Measurements from ENCODE around the gene SPIRE1. TPM values are rescaled to one million over a fixed set of nuclear protein-coding genes. Genes with fewer than 3 reads are reported as not detected.

SPIRE1 gene
- total RNA-seq, 1 donor from 2014 or later = 42.4 TPM

DNA sequence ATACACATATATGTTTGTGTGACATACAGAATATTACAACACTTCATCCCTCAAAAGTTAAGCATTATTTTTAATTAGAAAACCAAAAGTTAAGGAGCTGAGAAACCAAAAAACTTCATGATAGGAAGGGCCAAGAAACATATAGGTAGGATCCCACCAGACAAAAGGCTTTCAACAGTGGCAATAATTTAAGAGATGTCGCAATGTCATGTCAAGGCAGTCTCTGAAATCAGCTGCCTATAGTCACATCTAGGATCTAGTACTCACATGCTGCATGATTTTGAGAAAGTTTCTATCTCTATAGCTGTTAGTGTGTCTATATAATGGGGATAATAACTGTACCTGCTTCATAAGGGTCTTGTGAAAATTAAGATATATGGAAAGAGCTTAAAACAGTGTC is 72.7 kb downstream of the SPIRE1 start:
- H3K4me1 ChIP-seq = peaks cover 33% of the 10 kb centered on the region
- DNase-seq = no peak

DNA sequence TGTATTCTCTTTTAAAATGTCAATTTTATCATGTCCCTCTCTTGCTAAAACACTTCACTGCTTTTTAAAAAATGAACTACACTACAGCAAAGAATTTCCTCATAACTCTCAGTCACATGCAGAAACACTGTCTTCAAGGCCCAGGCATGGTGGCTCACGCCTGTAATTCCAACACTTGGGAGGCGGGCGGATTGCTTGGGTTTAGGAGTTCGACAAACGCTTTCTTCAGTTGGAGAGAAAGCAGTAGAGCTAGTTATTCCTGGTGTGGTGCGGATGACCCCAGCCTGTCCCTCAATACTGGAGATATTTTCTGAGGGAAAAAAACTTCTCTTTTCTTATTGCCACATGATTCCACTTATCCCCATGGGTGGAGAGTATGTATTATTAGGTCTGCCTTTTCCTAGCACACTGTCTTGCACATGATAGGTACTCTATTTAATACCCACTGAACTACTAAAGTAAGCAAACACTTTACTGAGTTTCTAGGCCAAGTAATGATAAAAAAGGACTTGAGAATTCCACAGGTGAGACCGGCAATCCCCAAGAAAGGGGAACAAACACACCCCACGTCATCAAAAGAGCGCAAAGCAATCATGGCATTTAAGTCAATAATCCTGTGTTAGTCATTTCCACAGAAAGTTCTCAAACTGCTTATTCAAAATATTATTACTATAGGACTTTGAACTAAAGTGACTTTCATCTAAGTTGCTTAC is 77.1 kb downstream of the SPIRE1 start:
- H3K27ac ChIP-seq (replicated peaks) = no peak overlapping the region
- no peaks in the 10 kb centered on the region for H3K4me1 ChIP-seq
- peaks cover 15% of the 10 kb centered on the region for H3K9me3 ChIP-seq (replicated peaks)
- H3K27me3 ChIP-seq (ENCODE audit: low read depth) = no peaks in the 10 kb centered on the region
- H3K4me3 ChIP-seq = no peak overlapping the region
- no peak for DNase-seq
- intact Hi-C loops (cut with micrococcal nuclease) = loop anchor here (10.0 kb wide), 1 partner anchor 56 kb away; no protein-coding TSS in a partner anchor
- H3K36me3 ChIP-seq = no peaks in the 10 kb centered on the region
- TF ChIP-seq, protein P1, sequence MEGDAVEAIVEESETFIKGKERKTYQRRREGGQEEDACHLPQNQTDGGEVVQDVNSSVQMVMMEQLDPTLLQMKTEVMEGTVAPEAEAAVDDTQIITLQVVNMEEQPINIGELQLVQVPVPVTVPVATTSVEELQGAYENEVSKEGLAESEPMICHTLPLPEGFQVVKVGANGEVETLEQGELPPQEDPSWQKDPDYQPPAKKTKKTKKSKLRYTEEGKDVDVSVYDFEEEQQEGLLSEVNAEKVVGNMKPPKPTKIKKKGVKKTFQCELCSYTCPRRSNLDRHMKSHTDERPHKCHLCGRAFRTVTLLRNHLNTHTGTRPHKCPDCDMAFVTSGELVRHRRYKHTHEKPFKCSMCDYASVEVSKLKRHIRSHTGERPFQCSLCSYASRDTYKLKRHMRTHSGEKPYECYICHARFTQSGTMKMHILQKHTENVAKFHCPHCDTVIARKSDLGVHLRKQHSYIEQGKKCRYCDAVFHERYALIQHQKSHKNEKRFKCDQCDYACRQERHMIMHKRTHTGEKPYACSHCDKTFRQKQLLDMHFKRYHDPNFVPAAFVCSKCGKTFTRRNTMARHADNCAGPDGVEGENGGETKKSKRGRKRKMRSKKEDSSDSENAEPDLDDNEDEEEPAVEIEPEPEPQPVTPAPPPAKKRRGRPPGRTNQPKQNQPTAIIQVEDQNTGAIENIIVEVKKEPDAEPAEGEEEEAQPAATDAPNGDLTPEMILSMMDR (IDR thresholded peaks at IDR 0.05; ENCODE audit: borderline replicate concordance) = no peak

More for the DNA sequence above, 72.7 kb downstream of the SPIRE1 start:
- TF ChIP-seq, protein P1 (IDR thresholded peaks at IDR 0.05; ENCODE audit: borderline replicate concordance) = no peak
- intact Hi-C loops (cut with micrococcal nuclease) = loop anchor here (10.0 kb wide), 1 partner anchor 60 kb away; no protein-coding TSS in a partner anchor
- Histone ChIP-seq H3K4me3 (no peak overlapping the region), H3K36me3 (no peaks in the 10 kb centered on the region), H3K27ac (replicated peaks) (no peak overlapping the region), H3K27me3 (ENCODE audit: low read depth) (no peaks in the 10 kb centered on the region), H3K9me3 (replicated peaks) (no peaks in the 10 kb centered on the region)

DNA sequence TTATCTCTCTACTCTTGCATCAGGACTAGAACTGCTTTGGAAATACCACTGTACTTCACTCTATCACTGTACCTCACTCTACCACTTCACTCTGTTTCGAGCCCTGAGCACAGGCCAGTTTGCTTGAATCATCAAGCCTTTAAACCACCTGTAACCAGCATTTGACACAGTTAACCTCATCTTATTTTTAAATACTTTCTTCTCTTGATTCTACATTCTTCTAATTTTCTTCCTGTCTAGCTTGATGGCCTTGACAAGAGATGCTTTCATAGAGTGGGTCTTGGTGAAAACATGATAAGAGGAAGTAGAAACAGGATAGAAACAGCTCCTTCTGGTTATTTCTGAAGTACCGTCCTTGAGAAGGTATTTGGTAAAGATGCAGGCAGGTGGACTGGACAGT is 78.1 kb downstream of the SPIRE1 start:
- H3K27me3 ChIP-seq (ENCODE audit: low read depth) = no peaks in the 10 kb centered on the region
- DNase-seq = no peak
- H3K4me3 ChIP-seq = no peak overlapping the region
- intact Hi-C loops (cut with micrococcal nuclease) = loop anchor here (10.0 kb wide), 1 partner anchor 55 kb away; no protein-coding TSS in a partner anchor
- peaks cover 1% of the 10 kb centered on the region for H3K4me1 ChIP-seq
- H3K9me3 ChIP-seq (replicated peaks) = peaks cover 15% of the 10 kb centered on the region
- TF ChIP-seq, protein P1 (IDR thresholded peaks at IDR 0.05; ENCODE audit: borderline replicate concordance) = no peak
- H3K36me3 ChIP-seq = no peaks in the 10 kb centered on the region
- H3K27ac ChIP-seq (replicated peaks) = no peak overlapping the region

DNA sequence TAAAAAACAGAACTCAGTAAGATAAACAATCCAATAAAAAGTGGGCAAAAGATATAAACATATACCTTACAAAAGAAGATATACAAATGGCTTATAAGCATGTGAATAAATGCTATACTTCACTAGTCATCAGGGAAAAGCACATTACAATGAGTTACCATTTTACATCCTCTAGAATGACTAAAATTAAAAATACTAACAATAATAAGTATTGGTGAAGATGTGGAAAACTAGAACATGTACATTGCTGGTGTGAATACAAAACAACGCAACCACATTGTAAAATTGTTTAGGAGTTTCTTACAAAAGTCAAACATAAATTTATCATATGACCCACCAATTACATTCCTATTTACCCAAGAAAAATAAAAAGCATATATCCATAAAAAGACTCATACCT is 80.1 kb downstream of the SPIRE1 start:
- intact Hi-C loops (cut with micrococcal nuclease) = no loop called here

DNA sequence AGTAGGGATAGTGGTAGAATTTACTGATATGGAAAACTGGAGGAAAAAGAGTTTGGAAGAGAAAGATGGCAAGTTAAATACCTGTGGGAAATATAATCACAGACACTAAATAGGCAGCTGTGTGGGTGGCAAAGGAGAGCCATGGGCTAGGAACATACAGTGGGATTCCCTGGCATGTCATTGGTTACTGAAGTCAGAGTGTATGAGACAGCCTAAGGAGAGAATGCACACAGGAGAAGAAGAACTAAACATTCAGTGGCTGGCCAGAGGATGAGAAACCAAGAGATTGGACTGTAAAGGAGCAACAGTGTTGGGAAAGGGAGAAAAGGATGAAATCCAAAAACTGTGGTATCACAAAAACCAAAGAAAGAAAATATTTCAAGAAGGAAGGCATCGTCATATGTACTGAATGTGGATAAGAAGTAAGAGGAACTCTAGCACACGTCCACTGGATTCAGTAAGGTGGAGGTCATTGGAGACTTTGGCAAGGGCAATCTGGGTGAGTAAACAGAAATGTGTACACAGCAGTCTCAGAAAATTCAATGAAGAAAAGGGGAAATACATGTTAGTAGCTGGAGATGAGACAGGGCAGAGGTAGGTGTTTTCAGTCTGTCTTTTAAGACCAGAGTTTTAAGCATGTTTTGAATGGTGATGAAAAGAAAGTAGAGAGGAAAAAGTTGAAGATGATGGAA is 83.3 kb downstream of the SPIRE1 start:
- no peak overlapping the region for H3K4me3 ChIP-seq
- TF ChIP-seq, protein P1 (IDR thresholded peaks at IDR 0.05; ENCODE audit: borderline replicate concordance) = no peak
- no peaks in the 10 kb centered on the region for H3K27me3 ChIP-seq (ENCODE audit: low read depth)
- H3K9me3 ChIP-seq (replicated peaks) = peaks cover 15% of the 10 kb centered on the region
- no peak overlapping the region for H3K27ac ChIP-seq (replicated peaks)
- H3K36me3 ChIP-seq = no peaks in the 10 kb centered on the region
- intact Hi-C loops (cut with micrococcal nuclease) = no loop called here
- H3K4me1 ChIP-seq = peaks cover 13% of the 10 kb centered on the region
- DNase-seq = no peak

More for the DNA sequence above, 80.1 kb downstream of the SPIRE1 start:
- no peak overlapping the region for H3K27ac ChIP-seq (replicated peaks)
- TF ChIP-seq, protein P1 (IDR thresholded peaks at IDR 0.05; ENCODE audit: borderline replicate concordance) = no peak
- peaks cover 5% of the 10 kb centered on the region for H3K4me1 ChIP-seq
- no peak for DNase-seq
- no peak overlapping the region for H3K4me3 ChIP-seq
- no peaks in the 10 kb centered on the region for H3K27me3 ChIP-seq (ENCODE audit: low read depth)
- H3K36me3 ChIP-seq = no peaks in the 10 kb centered on the region
- H3K9me3 ChIP-seq (replicated peaks) = peaks cover 15% of the 10 kb centered on the region
